Ascending aorta (tissue), 2 donors: ENCODE measurements around the gene CDH23. TPM values are rescaled to one million over a fixed set of nuclear protein-coding genes. Genes with fewer than 3 reads are reported as not detected.

Experiments used
- DNase-seq, 2 donors: peaks; one replicate each; pipeline ENCODE4 v3.0.0-alpha.2; 2019; ENCODE audit warnings: low spot score in 2 of 2
- H3K27ac ChIP-seq, 2 donors: fragments of 200-600 bp; sonication (generic); one replicate each; pipeline ENCODE4 v1.5.1; 2016 to 2017; ENCODE audit warnings: mild to moderate bottlenecking in 1 of 2
- H3K27me3 ChIP-seq: fragments of 200-600 bp; sonication (generic); one replicate; pipeline ENCODE4 v1.5.1; 2017
- H3K36me3 ChIP-seq, 2 donors: fragments of 200-600 bp; sonication (generic); one replicate each; pipeline ENCODE4 v1.5.1; 2016
- H3K4me1 ChIP-seq, 2 donors: fragments of 200-600 bp; sonication (generic); one replicate each; pipeline ENCODE4 v1.5.1; 2016 to 2017; ENCODE audit warnings: mild to moderate bottlenecking in 1 of 2
- H3K4me3 ChIP-seq, 2 donors: fragments of 200-600 bp; sonication (generic); one replicate each; pipeline ENCODE4 v1.5.1; 2016 to 2017; ENCODE audit warnings: mild to moderate bottlenecking in 1 of 2
- H3K9me3 ChIP-seq, 2 donors: fragments of 200-600 bp; sonication (generic); one replicate each; pipeline ENCODE4 v1.5.1; 2016
- intact Hi-C: fragments of 100-400 bp; cut with DNase I; formaldehyde crosslinking; loops from one replicate; pipeline ENCODE4 v1.15.1; 2023
- total RNA-seq: library from RNA; depleted of rRNA; stranded (reverse); fragments of >200 nt; gene quantifications from one replicate; pipeline ENCODE4 v1.1.0, GENCODE V29; 2016
- TF ChIP-seq, protein P1 (sequence below), 3 experiments: fragments of 200-600 bp in 2 of 3; fragments of 450-650 bp in 1 of 3; sonication (generic) in 2 of 3; IDR thresholded peaks; one replicate each; pipeline ENCODE4 v1.5.1; 2016 to 2019; ENCODE audit warnings: antibody characterized with exemption in 3 of 3, mild to moderate bottlenecking in 1 of 3, moderate library complexity in 1 of 3

Gene CDH23
- total RNA-seq, 1 donor from 2014 or later = 40.9 TPM

- H3K4me3 ChIP-seq = no peak overlapping the region
- DNase-seq = no peak
- H3K27ac ChIP-seq = no peak overlapping the region
- no peaks in the 10 kb centered on the region for H3K27me3 ChIP-seq
- intact Hi-C loops = no loop called here
- TF ChIP-seq, protein P1, sequence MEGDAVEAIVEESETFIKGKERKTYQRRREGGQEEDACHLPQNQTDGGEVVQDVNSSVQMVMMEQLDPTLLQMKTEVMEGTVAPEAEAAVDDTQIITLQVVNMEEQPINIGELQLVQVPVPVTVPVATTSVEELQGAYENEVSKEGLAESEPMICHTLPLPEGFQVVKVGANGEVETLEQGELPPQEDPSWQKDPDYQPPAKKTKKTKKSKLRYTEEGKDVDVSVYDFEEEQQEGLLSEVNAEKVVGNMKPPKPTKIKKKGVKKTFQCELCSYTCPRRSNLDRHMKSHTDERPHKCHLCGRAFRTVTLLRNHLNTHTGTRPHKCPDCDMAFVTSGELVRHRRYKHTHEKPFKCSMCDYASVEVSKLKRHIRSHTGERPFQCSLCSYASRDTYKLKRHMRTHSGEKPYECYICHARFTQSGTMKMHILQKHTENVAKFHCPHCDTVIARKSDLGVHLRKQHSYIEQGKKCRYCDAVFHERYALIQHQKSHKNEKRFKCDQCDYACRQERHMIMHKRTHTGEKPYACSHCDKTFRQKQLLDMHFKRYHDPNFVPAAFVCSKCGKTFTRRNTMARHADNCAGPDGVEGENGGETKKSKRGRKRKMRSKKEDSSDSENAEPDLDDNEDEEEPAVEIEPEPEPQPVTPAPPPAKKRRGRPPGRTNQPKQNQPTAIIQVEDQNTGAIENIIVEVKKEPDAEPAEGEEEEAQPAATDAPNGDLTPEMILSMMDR (IDR thresholded peaks at IDR 0.05) = no peak
- no peaks in the 10 kb centered on the region for H3K36me3 ChIP-seq
- peaks cover 0 to 4% of the 10 kb centered on the region in 2 donors for H3K4me1 ChIP-seq
- H3K9me3 ChIP-seq = no peaks in the 10 kb centered on the region
Observed at GRCh38 chr10:71547312-71547711, 150.6 kb downstream of the CDH23 start.

GRCh38 chr10:71547876-71548846 is 151.4 kb downstream of the CDH23 start:
- H3K36me3 ChIP-seq = no peaks in the 10 kb centered on the region
- DNase-seq = peak in 1 of 2 donors; percentile 12
- no peaks in the 10 kb centered on the region for H3K9me3 ChIP-seq
- H3K27ac ChIP-seq = no peak overlapping the region
- TF ChIP-seq, protein P1 (IDR thresholded peaks at IDR 0.05) = no peak
- intact Hi-C loops = no loop called here
- peak overlapping the region in 1 of 2 donors; percentile 6 for H3K4me3 ChIP-seq
- peaks cover 0 to 4% of the 10 kb centered on the region in 2 donors for H3K4me1 ChIP-seq
- H3K27me3 ChIP-seq = no peaks in the 10 kb centered on the region

DNA sequence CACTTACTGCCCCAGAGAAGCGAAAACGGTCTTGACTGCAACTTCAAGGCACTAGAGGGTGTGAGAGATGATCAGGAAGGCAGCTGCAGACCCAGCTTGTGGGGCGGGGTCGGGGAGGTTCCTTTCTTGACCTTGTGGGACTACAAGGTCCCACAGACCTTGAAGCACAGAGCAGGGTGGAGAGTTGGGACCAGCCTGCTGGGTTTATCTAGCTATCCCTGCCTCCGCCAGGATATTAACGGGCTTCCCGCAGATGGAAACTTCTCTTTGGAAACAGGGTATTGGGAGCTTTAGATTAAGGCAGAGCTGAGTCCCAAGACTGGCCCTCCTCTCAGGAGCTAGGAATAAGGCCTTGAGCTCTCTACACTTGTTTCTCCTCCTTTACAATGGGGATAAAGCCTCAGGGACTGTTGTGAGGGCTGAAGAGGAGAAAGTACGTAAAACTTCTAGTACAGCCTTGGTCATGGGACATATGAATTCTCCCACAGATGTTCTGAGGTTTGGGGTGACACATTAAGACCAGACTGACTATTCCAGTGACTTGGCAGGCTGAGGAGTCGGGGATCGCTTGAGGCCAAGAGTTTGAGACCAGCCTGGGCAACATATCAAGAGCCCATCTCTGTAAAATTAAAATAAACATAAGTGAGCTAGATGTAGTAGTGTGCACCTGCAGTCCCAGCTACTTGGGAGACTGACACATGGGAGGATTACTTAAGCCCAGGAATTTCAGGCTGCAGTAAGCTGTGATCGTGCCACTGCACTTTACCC is 153.2 kb downstream of the CDH23 start:
- no peak overlapping the region for H3K4me3 ChIP-seq
- DNase-seq = no peak
- H3K9me3 ChIP-seq = no peaks in the 10 kb centered on the region
- H3K27me3 ChIP-seq = no peaks in the 10 kb centered on the region
- TF ChIP-seq, protein P1 (IDR thresholded peaks at IDR 0.05) = no peak
- H3K36me3 ChIP-seq = no peaks in the 10 kb centered on the region
- intact Hi-C loops = no loop called here
- no peak overlapping the region for H3K27ac ChIP-seq
- peaks cover 0 to 4% of the 10 kb centered on the region in 2 donors for H3K4me1 ChIP-seq

DNA sequence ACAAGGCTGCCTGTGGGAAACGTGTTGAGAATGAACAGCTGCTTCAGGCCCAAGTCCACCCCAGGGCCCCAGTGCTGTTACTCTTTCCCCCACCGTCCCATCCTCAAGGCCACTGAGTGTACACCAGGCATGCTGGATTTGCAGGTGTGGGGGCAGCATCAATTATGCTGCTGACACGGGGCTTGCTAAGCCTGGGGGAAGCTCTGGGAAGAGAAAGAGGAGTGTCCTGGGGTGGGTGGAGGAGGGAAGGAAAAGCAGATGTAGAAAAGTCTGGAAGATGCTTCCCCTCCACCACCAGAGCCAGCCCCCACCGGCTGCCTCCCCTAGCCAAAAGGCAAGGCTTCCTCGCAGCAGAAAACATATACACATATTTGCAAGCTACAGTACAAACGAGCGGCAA is 153.9 kb downstream of the CDH23 start:
- TF ChIP-seq, protein P1 (IDR thresholded peaks at IDR 0.05) = no peak
- no peaks in the 10 kb centered on the region for H3K36me3 ChIP-seq

GRCh38 chr10:71551970-71552369 is 155.2 kb downstream of the CDH23 start:
- H3K27me3 ChIP-seq = no peaks in the 10 kb centered on the region
- intact Hi-C loops = no loop called here
- no peak overlapping the region for H3K4me3 ChIP-seq
- H3K36me3 ChIP-seq = no peaks in the 10 kb centered on the region
- H3K9me3 ChIP-seq = no peaks in the 10 kb centered on the region
- H3K4me1 ChIP-seq = peaks cover 0 to 4% of the 10 kb centered on the region in 2 donors
- DNase-seq = no peak
- no peak overlapping the region for H3K27ac ChIP-seq
- TF ChIP-seq, protein P1 (IDR thresholded peaks at IDR 0.05) = no peak

More for the DNA sequence above, 153.9 kb downstream of the CDH23 start:
- no peak overlapping the region for H3K4me3 ChIP-seq
- H3K9me3 ChIP-seq = no peaks in the 10 kb centered on the region
- no peak overlapping the region for H3K27ac ChIP-seq
- peaks cover 0 to 4% of the 10 kb centered on the region in 2 donors for H3K4me1 ChIP-seq
- H3K27me3 ChIP-seq = no peaks in the 10 kb centered on the region
- no peak for DNase-seq
- intact Hi-C loops = no loop called here
